Activated CD8-positive, alpha-beta memory T cell treated with anti-CD3 and anti-CD28 coated beads, Interleukin-2, amount 50 U/mL, for 24 hours (primary cell): ENCODE measurements around the gene TBC1D13.
"Not testable (repeated sequence)": the region's sequence is repeated elsewhere in the genome, so short reads cannot be mapped to it uniquely, and the experiment has no call there.

Experiments used
- DNase-seq: peaks from one replicate; pipeline ENCODE4 v3.0.0-alpha.2; 2020; ENCODE audit errors: extremely low read depth

The TBC1D13 gene

GRCh38 chr9:128786681-128787601, at the start of gene TBC1D13:
Gene TBC1D13, plus strand, starts transcription at chr9:128787253. Its CDS starts 101 bp downstream, at chr9:128787354.
- DNase-seq, result peak; percentile 79

- DNase-seq, result no peak
Observed at GRCh38 chr9:128742401-128742800, 44.7 kb upstream of the TBC1D13 start.

GRCh38 chr9:128743421-128743820, 43.6 kb upstream of the TBC1D13 start:
- DNase-seq, result no peak

GRCh38 chr9:128747241-128747640, 39.8 kb upstream of the TBC1D13 start:
- no peak for DNase-seq

GRCh38 chr9:128750926-128751595, 36.0 kb upstream of the TBC1D13 start:
- DNase-seq, result no peak

GRCh38 chr9:128753627-128754026, 33.4 kb upstream of the TBC1D13 start:
- no peak for DNase-seq

- no peak for DNase-seq
Observed at GRCh38 chr9:128757602-128758001, 29.5 kb upstream of the TBC1D13 start.

- no peak for DNase-seq
Observed at GRCh38 chr9:128762671-128763449, 24.2 kb upstream of the TBC1D13 start.

- no peak for DNase-seq
Observed at GRCh38 chr9:128764361-128764760, 22.7 kb upstream of the TBC1D13 start.

GRCh38 chr9:128765499-128765898, 21.6 kb upstream of the TBC1D13 start:
- no peak for DNase-seq

- DNase-seq, result no peak
Observed at GRCh38 chr9:128768606-128769005, 18.4 kb upstream of the TBC1D13 start.

- no peak for DNase-seq
Observed at GRCh38 chr9:128770286-128771030, 16.6 kb upstream of the TBC1D13 start.

GRCh38 chr9:128771094-128771721, 15.8 kb upstream of the TBC1D13 start:
- no peak for DNase-seq

- peak; percentile 77 for DNase-seq
Observed at GRCh38 chr9:128771745-128772519, 15.1 kb upstream of the TBC1D13 start, which contains the start of gene ZER1. Gene ZER1, minus strand, starts transcription at chr9:128771927. Its CDS starts 16,362 bp downstream, at chr9:128755565.

GRCh38 chr9:128773049-128773448, 14.0 kb upstream of the TBC1D13 start:
- DNase-seq, result no peak

GRCh38 chr9:128774804-128775203, 12.2 kb upstream of the TBC1D13 start:
- no peak for DNase-seq

- DNase-seq, result not testable (repeated sequence)
Observed at GRCh38 chr9:128780093-128780492, 7.0 kb upstream of the TBC1D13 start.

GRCh38 chr9:128781187-128782070, 5.6 kb upstream of the TBC1D13 start:
- DNase-seq, result no peak

GRCh38 chr9:128782669-128783068, 4.4 kb upstream of the TBC1D13 start:
- DNase-seq, result no peak
